GM12872 (cell line): ENCODE results near the gene TENM3.

Source experiments
- CTCF ChIP-seq: IDR thresholded peaks from 3 replicates; pipeline ENCODE4 v1.5.1; 2011; ENCODE audit warnings: low read depth, mild to moderate bottlenecking, low read length, moderate library complexity; ENCODE audit not compliant: insufficient read depth

The TENM3 gene

GRCh38 chr4:182280436-182281111, 37.4 kb downstream of the TENM3 start:
- TF ChIP-seq CTCF = no peak

DNA sequence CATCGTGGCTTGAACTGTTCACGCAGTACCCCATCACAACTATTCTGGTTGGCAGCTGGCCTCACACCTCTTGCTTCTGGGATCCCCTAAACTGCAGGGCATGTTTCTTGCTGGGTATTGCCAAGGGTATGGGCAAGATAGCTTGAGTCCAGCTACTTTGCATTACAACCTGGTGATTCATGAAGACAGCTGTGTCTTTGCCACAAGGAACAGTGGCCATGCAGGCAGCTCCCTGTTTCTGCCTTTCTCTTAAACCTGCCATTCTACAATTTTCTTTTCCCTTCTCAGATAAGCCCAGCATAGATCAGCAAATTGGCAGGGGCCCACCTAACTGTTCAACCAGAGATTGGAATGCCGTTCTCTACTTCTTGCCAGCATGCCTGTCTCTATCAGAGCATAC, 42.8 kb downstream of the TENM3 start:
- TF ChIP-seq CTCF = no peak

DNA sequence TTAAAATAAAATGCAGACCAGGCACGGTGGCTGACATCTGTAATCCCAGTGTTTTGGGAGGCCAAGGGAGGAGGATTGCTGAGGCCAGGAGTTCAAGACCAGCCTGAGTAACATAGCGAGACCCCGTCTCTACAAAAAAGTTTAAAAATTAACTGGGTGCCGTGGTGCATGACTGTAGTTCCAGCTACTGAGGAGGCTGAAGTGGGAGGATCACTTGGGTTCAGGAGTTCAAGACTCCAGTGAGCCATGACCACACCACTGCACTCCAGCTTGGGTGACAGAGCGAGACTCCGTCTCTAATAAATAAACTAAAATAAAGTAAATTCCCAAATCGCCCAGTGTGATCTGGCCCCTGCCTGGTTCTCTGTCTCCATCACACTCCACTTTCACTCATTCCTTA, 43.7 kb downstream of the TENM3 start:
- TF ChIP-seq CTCF = no peak

DNA sequence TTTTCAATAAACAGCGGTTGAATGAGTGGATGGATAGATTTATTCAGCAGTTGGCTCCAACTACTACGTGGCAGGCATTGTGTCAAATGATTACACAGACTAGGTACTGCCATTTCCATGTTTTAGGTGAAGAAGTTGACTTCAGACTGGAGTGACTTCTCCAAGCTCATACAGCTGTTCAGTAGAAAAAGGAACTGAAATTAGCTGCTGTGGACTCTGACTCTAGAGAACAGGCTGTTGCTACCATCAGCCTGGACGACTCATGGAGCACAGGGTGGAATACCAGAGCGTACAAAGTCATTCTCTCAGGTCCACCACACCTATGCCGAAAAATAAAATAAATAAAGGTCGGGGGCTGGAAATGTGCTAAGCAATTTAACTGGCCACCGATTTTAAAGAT, 45.3 kb downstream of the TENM3 start:
- TF ChIP-seq CTCF = no peak

GRCh38 chr4:182289809-182290208, 46.6 kb downstream of the TENM3 start:
- TF ChIP-seq CTCF = no peak

GRCh38 chr4:182291175-182291574, 48.0 kb downstream of the TENM3 start:
- TF ChIP-seq CTCF = no peak

DNA sequence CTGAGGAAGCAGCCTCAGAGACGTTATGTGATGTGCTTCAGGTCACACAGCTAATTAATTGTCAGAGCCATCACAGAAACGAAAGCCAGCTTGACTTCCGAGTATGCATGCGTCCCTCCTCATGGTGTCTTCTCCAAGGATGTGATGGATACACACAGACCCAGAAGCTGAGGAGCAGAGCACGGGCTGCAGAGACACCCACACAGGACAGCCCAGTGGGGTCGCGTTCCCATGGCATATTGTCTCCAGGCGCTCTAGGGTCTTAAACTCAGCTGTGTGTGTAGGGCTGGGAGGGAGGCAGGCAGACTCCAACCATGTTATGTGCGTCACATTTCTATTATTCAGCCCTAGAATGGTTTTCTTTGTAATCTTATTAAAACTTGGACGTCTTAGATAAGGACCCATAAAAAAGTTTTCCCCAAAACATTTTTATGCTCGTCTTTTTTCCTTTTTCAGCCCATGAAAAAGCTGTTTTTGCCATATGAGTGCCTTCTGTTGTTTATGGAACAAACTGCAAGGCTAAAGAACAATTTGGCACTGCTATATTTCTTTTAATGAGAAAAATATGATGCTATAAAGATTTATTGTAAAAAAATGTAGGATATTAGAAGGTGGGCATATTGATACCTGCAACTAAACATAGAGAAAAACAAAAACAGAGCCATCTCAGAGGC, 48.5 kb downstream of the TENM3 start:
- TF ChIP-seq CTCF = no peak
